ENCODE data around the gene GAREM1.

GAREM1 gene

DNA sequence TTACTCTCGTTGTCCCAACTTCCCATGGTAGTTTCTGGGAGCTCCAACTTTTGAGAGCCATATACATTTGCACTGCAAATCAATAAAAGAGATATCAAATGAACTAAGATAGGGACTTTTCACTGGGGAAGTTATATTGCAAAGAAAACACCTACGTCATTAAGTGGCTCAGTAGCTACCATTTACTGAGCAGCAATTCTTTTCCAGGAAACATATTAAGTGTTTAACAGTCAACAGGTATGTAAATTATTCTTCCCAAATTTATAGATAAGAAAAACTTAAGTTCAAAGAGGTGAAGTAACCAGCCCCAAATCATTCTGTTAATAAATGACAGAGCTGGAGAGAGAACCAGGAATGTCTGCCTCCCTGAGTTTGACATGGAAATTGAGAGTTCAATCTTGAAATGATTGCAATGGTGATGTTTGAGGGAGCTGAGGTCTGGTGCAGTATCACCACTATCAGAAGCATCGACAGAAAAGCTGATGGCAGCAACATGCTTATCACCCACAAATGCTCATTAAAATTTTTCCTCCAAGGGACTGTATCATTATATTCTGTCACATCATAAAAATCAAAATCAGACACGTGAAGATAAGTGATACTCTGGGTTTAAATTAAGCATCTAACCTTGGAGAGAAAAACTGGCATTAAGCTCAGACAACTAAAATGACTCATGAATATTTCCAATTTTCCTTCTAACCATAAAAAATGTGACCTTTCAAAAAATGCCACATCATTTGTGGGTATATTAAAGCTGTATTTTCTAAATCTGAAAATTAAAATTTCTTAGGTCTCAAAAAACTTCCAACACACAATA is 43.4 kb downstream of the GAREM1 start:
- DNase-seq (ENCODE audit: low read depth), result no peak
- H3K4me3 ChIP-seq (ENCODE audit: low read depth, low read length), result no peak overlapping the region

DNA sequence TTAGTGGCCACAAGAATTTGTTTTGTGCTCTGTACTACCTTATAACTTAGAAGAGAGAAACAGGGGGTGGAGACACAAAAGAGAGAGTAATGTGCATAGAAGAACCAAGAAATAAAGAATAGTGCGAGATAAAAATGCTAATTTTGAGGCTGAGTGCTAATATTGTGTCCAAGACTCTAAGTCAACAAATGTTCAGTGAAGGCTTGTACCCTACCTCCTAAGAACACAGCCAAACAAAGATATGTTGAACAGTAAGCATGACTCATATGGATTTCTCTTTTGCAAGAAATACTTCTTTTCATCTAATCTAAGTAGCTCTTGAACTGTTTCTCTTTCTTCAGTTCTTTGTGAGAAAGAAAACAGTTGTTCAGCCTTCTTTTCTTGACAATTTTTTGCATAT is 45.2 kb downstream of the GAREM1 start:
- H3K4me3 ChIP-seq (ENCODE audit: low read depth, low read length), result no peak overlapping the region
- DNase-seq (ENCODE audit: low read depth), result no peak
- TF ChIP-seq, protein P1, sequence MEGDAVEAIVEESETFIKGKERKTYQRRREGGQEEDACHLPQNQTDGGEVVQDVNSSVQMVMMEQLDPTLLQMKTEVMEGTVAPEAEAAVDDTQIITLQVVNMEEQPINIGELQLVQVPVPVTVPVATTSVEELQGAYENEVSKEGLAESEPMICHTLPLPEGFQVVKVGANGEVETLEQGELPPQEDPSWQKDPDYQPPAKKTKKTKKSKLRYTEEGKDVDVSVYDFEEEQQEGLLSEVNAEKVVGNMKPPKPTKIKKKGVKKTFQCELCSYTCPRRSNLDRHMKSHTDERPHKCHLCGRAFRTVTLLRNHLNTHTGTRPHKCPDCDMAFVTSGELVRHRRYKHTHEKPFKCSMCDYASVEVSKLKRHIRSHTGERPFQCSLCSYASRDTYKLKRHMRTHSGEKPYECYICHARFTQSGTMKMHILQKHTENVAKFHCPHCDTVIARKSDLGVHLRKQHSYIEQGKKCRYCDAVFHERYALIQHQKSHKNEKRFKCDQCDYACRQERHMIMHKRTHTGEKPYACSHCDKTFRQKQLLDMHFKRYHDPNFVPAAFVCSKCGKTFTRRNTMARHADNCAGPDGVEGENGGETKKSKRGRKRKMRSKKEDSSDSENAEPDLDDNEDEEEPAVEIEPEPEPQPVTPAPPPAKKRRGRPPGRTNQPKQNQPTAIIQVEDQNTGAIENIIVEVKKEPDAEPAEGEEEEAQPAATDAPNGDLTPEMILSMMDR (IDR thresholded peaks at IDR 0.05; ENCODE audit: low read depth, low read length, missing control alignments), result no peak

More for the DNA sequence above, 43.4 kb downstream of the GAREM1 start:
- TF ChIP-seq, protein P1 (IDR thresholded peaks at IDR 0.05; ENCODE audit: low read depth, low read length, missing control alignments), result no peak

DNA sequence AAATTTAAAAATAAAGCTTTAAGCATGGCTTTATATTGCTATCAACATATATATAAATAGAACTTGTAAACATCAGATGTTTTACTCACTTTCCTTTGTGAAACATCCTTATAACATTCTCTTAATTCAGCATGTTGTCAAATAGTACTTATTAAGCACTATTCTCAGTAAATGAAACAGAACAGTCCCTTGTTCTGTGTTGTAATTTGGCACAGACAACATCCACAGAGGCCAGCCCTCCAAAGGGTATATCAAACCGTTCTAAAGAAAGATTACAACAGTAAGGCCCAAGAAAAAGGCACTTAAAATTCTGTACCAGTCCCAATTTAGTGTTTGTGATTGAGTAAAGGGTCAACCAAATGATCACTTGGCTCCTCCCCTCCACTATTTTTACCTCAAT is 46.0 kb downstream of the GAREM1 start:
- H3K4me3 ChIP-seq (ENCODE audit: low read depth, low read length), result no peak overlapping the region
- DNase-seq (ENCODE audit: low read depth), result no peak
- TF ChIP-seq, protein P1 (IDR thresholded peaks at IDR 0.05; ENCODE audit: low read depth, low read length, missing control alignments), result no peak

DNA sequence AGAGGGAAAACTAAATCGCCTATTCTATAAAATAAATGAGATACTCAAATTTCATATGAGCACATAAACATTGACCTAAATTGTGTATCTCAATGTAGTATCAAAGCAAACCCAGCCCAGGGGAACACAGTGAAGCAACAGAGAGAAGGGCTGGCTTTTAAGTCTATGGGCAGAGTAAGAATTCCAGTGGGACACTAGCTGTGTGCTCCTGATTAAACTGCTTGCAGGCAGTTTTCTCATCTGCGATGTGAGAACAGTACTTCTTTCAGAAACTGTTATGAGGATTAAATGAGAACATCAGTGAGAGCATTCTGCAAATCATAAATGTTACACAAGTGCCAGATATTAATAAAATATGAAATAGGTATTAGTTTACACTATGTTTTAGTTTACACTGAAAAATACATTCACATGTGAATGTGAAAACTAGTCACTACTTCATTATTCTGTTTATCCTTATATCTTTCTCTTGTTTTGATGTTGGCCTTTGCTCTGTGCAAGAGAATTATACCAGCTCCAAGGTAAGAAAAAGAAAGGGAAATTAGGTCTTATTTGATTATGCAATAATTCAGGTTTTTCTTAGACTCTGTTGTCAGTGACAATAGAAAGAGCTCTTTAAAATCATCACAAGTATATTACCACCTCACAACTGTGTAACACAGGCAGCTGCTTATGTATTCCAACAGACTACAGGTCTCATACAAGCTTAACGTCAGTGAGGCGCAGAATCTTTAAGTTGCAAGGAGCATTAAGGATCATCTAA is 47.5 kb downstream of the GAREM1 start:
- TF ChIP-seq, protein P1 (IDR thresholded peaks at IDR 0.05; ENCODE audit: low read depth, low read length, missing control alignments), result no peak

DNA sequence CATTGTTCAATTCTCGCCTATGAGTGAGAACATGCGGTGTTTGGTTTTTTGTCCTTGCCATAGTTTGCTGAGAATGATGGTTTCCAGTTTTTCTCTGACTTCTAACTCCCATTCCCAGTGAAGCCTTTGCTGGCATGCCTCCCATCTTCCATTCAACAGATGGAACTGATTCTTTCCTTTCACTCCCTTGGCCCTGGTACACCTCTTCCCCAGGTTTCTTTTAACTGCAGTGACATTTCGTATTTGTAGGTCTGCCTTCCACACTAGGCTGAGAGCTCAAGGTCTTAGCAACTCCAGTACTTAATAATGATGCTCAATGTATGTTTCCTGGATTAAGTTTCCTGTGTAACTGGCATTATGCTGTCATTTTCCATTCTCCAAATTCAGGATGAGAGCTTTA is 48.5 kb downstream of the GAREM1 start:
- TF ChIP-seq, protein P1 (IDR thresholded peaks at IDR 0.05; ENCODE audit: low read depth, low read length, missing control alignments), result no peak
- no peak overlapping the region for H3K4me3 ChIP-seq (ENCODE audit: low read depth, low read length)
- DNase-seq (ENCODE audit: low read depth), result no peak

More for the DNA sequence above, 47.5 kb downstream of the GAREM1 start:
- no peak overlapping the region for H3K4me3 ChIP-seq (ENCODE audit: low read depth, low read length)
- no peak for DNase-seq (ENCODE audit: low read depth)

DNA sequence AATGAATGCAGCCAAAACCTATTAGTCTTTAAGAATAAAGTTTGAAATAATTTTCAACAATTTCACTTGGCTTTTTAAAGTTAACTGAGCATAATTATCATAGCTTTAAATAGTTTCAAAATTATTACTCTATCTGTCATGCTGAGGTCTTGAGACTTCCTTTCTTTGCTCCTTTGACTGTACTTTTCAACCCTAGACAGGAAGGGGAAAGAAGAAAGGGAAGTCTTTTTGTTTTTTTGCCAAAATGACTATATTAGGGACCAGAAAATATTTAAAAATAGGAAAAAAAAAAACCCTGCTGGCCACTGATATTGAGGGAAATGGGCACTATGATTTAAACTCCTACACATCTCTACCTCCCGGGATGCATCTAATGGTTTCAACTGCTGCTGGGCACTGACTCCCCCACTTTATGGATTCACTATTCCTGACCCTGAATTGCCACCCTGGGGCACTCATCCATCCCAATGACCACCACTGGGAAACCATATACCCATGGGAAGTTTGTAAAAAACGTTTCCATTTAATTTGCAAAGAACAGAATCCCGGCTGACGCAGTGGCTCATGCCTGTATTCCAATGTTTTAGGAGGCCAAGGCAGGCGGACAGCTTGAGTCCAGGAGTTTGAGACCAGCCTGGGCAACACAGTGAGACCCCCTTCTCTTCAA is 50.5 kb downstream of the GAREM1 start:
- TF ChIP-seq, protein P1 (IDR thresholded peaks at IDR 0.05; ENCODE audit: low read depth, low read length, missing control alignments), result no peak
- DNase-seq (ENCODE audit: low read depth), result no peak
- H3K4me3 ChIP-seq (ENCODE audit: low read depth, low read length), result no peak overlapping the region

Data from GM12864 (cell line).